ENCODE measurements around the gene CNPY1.

GRCh38 chr7:155505422-155505793 is 41.0 kb downstream of the CNPY1 start:
- no peak for TF ChIP-seq CTCF (IDR thresholded peaks at IDR 0.05)
- TF ChIP-seq POLR2AphosphoS5 (IDR thresholded peaks at IDR 0.05; ENCODE audit: insufficient read depth in 1 of 2, low read depth in 1 of 2): no peak

Data from vagina (tissue), 2 donors.